ENCODE results near the gene PARVB.

Gene PARVB

DNA sequence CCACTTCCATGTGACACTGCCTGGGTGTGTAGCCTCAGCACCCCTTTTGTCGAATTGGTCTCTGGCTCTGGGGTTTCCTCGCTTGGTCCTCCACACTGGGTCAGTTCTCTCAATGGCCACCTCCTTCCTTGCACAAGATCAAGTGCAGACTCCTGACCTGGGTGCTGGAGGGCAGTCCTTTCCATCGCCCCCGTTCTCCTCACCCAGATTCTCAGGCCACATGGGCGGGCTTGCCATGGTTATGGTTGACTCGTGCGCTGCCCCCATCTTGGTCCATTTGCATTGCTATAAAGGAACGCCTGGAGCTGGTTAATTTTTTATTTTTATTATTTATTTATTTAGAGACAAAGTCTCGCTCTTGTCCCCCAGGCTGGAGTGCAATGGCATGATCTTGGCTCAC is 5.5 kb upstream of the PARVB start:
- DNase-seq (ENCODE audit: insufficient read length, low spot score), result no peak
- FAIRE-seq, result no peak
- TF ChIP-seq, protein P1, sequence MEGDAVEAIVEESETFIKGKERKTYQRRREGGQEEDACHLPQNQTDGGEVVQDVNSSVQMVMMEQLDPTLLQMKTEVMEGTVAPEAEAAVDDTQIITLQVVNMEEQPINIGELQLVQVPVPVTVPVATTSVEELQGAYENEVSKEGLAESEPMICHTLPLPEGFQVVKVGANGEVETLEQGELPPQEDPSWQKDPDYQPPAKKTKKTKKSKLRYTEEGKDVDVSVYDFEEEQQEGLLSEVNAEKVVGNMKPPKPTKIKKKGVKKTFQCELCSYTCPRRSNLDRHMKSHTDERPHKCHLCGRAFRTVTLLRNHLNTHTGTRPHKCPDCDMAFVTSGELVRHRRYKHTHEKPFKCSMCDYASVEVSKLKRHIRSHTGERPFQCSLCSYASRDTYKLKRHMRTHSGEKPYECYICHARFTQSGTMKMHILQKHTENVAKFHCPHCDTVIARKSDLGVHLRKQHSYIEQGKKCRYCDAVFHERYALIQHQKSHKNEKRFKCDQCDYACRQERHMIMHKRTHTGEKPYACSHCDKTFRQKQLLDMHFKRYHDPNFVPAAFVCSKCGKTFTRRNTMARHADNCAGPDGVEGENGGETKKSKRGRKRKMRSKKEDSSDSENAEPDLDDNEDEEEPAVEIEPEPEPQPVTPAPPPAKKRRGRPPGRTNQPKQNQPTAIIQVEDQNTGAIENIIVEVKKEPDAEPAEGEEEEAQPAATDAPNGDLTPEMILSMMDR (IDR thresholded peaks at IDR 0.05; ENCODE audit: insufficient read depth, missing control alignments), result no peak

DNA sequence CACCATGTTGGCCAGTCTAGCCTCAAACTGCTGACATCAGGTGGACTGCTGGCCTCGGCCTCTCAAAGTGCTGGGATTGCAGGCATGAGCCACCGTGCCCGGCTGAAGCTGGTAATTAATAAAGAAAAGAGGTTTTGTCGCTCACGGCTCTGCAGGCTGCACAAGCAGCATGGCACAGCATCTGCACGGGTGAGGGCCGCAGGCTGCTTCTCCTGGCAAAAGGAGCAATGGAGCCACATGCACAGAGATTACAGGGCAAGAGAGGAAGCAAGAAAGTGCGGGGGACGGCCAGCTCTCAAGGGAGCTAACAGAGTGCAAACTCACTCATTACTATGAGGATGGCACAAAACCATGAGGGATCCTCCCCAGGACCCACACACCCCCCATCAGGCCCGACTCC is 4.7 kb upstream of the PARVB start:
- no peak for DNase-seq (ENCODE audit: insufficient read length, low spot score)
- FAIRE-seq, result no peak

DNA sequence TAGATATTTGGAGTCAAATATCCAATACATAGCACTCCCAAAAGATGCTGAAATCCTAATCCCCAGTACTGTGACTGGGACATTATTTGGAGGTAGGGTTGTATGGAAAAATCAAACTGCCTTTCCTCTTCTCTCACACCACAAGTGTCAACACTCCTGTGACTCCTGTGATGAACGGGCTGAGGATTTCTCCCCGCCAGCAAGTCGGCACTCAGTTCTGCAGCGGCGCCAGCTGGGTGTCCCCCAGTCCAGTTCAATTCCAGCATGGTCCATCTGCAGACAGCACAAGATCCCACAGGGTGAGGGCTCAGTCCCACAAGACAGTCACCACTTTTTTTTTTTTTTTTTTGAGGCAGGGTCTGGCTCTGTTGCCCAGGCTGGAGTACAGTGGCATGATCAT is 4.3 kb upstream of the PARVB start:
- TF ChIP-seq, protein P1 (IDR thresholded peaks at IDR 0.05; ENCODE audit: insufficient read depth, missing control alignments), result no peak
- no peak for FAIRE-seq

More for the DNA sequence above, 4.7 kb upstream of the PARVB start:
- TF ChIP-seq, protein P1 (IDR thresholded peaks at IDR 0.05; ENCODE audit: insufficient read depth, missing control alignments), result no peak

DNA sequence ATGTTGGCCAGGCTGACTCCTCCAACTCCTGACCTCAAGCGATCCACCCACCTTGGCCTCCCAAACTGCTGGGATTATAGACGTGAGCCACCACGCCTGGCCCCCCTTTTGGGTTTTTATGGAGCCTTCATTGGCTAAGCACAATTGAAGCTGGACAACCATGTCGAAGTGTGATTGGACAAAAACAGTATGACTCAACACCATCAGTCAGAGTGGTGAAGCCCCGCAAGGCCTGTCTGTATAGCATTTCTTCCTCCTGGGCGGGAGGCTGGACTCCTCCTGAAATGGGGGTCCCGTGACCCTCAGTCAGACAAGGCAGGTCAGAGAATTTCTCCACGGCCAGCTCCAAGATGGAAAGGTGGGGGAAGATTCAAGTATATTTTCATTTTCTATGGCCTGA is 3.1 kb upstream of the PARVB start:
- TF ChIP-seq, protein P1 (IDR thresholded peaks at IDR 0.05; ENCODE audit: insufficient read depth, missing control alignments), result no peak
- no peak for DNase-seq (ENCODE audit: insufficient read length, low spot score)
- FAIRE-seq, result no peak

More for the DNA sequence above, 4.3 kb upstream of the PARVB start:
- no peak for DNase-seq (ENCODE audit: insufficient read length, low spot score)

DNA sequence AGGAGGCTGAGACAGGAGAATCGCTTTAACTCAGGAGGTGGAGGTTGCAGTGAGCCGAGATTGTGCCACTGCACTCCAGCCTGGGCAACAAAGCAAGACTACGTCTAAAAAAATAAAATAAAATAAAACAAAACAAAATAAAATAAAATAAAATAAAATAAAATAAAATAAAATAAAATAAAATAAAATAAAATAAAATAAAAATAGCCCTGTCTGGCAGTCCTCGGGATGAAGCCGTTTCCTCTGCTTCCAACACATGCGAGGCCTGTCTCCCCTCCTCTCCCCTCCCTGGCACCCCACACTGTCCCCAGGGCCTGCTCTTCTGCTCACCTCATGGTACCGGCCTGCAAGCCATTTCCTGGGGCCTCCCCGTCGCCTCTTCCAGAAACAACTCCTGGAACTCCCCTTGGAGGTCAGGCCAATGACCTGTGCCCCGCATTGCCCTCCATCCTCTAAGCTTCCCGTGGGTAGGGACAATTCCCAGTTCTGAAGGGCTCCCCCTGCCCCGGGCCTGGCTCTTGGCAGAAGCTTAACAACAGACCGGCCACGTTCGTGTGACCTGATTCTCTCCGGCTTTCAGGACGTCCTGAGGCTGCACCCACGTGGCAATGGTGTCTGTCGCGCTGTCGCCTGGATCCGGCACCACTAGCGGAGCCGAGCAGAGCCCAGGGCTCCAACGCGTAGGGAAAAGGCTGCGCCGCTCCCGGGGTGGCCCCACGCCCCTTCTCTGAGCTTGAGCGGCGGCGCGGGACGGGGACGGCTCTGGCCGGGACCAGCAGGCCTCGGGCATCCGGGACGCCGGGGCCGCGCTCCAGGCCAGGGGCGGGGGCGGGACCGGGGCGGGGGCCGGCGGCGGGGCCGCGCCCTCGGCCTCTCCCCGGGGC is 456 bp upstream of the PARVB start:
- no peak for FAIRE-seq
- TF ChIP-seq, protein P1 (IDR thresholded peaks at IDR 0.05; ENCODE audit: insufficient read depth, missing control alignments), result no peak
- DNase-seq (ENCODE audit: insufficient read length, low spot score), result no peak

DNA sequence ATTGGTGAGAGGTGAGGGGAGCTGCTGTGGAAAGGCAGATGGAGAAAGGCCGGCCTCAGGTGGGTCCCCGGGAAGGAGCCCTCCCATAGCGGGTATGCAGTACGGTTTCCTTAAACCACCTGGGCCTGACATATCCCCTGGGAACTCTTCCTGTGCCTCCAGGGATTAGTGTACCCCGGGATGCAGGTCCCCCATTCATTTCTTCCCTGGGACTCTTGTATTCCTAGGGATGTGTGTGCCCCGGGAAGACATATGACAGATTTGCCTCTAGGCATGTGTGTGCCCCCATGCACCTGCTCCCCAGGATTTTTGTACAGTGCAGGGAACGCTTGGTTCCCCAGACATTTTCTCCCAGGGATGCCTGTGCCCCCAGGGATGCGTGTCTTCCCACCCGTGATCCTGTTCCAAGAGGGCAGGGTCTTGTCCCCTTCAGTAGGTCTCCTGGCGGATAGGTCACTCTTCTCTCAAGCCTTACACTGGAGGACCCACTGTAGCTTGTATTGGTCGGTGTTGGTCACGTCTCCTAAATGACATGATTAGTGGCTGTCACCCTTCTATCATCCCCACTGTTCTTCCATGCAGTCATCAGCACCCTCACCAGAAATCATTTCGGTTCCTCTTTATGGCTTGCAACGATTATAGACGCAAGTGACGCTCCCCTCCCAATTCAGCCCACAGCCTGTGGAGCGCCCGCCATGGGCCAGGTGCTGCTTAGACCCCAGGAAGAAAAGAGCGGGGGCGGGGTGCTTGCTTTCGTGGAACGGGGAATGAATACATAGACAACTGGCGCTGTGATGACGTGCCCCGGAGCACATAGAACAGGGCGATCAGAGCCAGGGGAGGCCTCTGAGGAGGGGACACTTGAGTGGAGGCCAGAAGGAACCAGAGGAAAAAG is 1.3 kb downstream of the PARVB start:
- FAIRE-seq (no peak), DNase-seq (ENCODE audit: insufficient read length, low spot score) (no peak)
- TF ChIP-seq, protein P1 (IDR thresholded peaks at IDR 0.05; ENCODE audit: insufficient read depth, missing control alignments), result no peak
